K562 (cell line): ENCODE measurements around the gene TMEM214. TPM values are rescaled to one million over a fixed set of nuclear protein-coding genes. Genes with fewer than 3 reads are reported as not detected.

ENCODE experiments used
- ATF1 ChIP-seq, 2 experiments: fragments of 450-650 bp in 1 of 2; IDR thresholded peaks; 2 replicates each; pipeline ENCODE4 v1.6.1; 2016; ENCODE audit warnings: missing compliant biosample characterization in 1 of 2, missing genetic modification characterization in 1 of 2
- CBX3 ChIP-seq, 2 experiments: IDR thresholded peaks; 1 replicate in 1 of 2; 2 replicates in 1 of 2; pipeline ENCODE4 v1.6.1; 2012; ENCODE audit warnings: inconsistent platforms in 2 of 2, low read length in 2 of 2, borderline replicate concordance in 1 of 2, control low read depth in 1 of 2
- E4F1 ChIP-seq: fragments of 250-450 bp; sonication (Bioruptor Pico); IDR thresholded peaks from 2 replicates; pipeline ENCODE4 v1.5.0; 2021; ENCODE audit warnings: mild to moderate bottlenecking, borderline replicate concordance
- EP300 ChIP-seq: IDR thresholded peaks from 2 replicates; pipeline ENCODE4 v1.6.1; 2012; ENCODE audit warnings: low read length, improper control_type of control experiment
- MLX ChIP-seq, 2 experiments: fragments of 450-650 bp in 1 of 2; sonication (generic) in 1 of 2; formaldehyde crosslinking; conservative IDR thresholded peaks; 2 replicates each; pipeline versions ENCODE4 v1.4.0 to v1.8.1; 2020 to 2022; ENCODE audit warnings: mild to moderate bottlenecking in 1 of 2, missing genetic modification reagents in 1 of 2
- NR1H2 ChIP-seq: sonication (generic); formaldehyde crosslinking; IDR thresholded peaks from 2 replicates; pipeline ENCODE4 v1.4.0; 2020; ENCODE audit warnings: mild to moderate bottlenecking, missing genetic modification reagents
- NR2C1 ChIP-seq, 2 experiments: fragments of 450-650 bp; IDR thresholded peaks; 2 replicates each; pipeline ENCODE4 v1.6.1; 2017; ENCODE audit warnings: mild to moderate bottlenecking in 2 of 2, antibody characterized with exemption in 1 of 2, inconsistent platforms in 1 of 2, missing compliant biosample characterization in 1 of 2, missing genetic modification characterization in 1 of 2
- NR4A1 ChIP-seq, 2 experiments: fragments of 250-450 bp in 1 of 2; fragments of 450-650 bp in 1 of 2; sonication (Bioruptor Pico) in 1 of 2; IDR thresholded peaks; 2 replicates each; pipeline versions ENCODE4 v1.4.0 to v1.6.1; 2016 to 2020; ENCODE audit warnings: mild to moderate bottlenecking in 2 of 2, missing compliant biosample characterization in 1 of 2, missing genetic modification characterization in 1 of 2, moderate library complexity in 1 of 2
- RBBP5 ChIP-seq: fragments of 200-600 bp; sonication (generic); IDR thresholded peaks from 2 replicates; pipeline ENCODE4 v1.6.1; 2012; ENCODE audit warnings: borderline replicate concordance, mild to moderate bottlenecking, low read length, control low read depth, inconsistent platforms; ENCODE audit not compliant: insufficient read depth, poor library complexity, severe bottlenecking
- RCOR1 ChIP-seq, 2 experiments: IDR thresholded peaks; 2 replicates each; pipeline ENCODE4 v1.6.1; 2012; ENCODE audit warnings: low read depth in 2 of 2, low read length in 2 of 2, borderline replicate concordance in 1 of 2, improper control_type of control experiment in 1 of 2
- SMAD4 ChIP-seq: fragments of 250-450 bp; sonication (Bioruptor Pico); conservative IDR thresholded peaks from 2 replicates; pipeline ENCODE4 v1.8.0; 2021; ENCODE audit warnings: inconsistent platforms, mild to moderate bottlenecking, moderate library complexity
- SNIP1 ChIP-seq: fragments of 450-650 bp; IDR thresholded peaks from 2 replicates; pipeline ENCODE4 v1.7.1; 2017; ENCODE audit warnings: low read depth, mild to moderate bottlenecking
- SP2 ChIP-seq: IDR thresholded peaks from 2 replicates; pipeline ENCODE4 v1.6.1; 2011; ENCODE audit warnings: mild to moderate bottlenecking, low read depth, low read length, moderate library complexity; ENCODE audit not compliant: poor library complexity, severe bottlenecking; ENCODE audit errors: extremely low read depth
- TCF15 ChIP-seq: fragments of 250-450 bp; sonication (Bioruptor Pico); IDR thresholded peaks from 2 replicates; pipeline ENCODE4 v1.8.0; 2022; ENCODE audit warnings: moderate library complexity, mild to moderate bottlenecking, inconsistent platforms
- TEAD1 ChIP-seq, 2 experiments: fragments of 450-650 bp in 1 of 2; sonication (generic) in 1 of 2; formaldehyde crosslinking; IDR thresholded peaks; 2 replicates each; pipeline versions ENCODE4 v1.4.0 to v1.8.0; 2020 to 2022; ENCODE audit warnings: mild to moderate bottlenecking in 2 of 2, missing genetic modification reagents in 1 of 2
- TFAP4 ChIP-seq: sonication (generic); formaldehyde crosslinking; IDR thresholded peaks from 2 replicates; pipeline ENCODE4 v1.8.0; 2022; ENCODE audit warnings: missing genetic modification reagents, mild to moderate bottlenecking, moderate library complexity, borderline replicate concordance
- THAP7 ChIP-seq: fragments of 250-450 bp; sonication (Bioruptor Pico); IDR thresholded peaks from 2 replicates; pipeline ENCODE4 v1.5.0; 2021
- XRCC3 ChIP-seq: fragments of 450-650 bp; IDR thresholded peaks from 2 replicates; pipeline ENCODE4 v1.6.1; 2017; ENCODE audit warnings: mild to moderate bottlenecking, moderate library complexity
- ZNF239 ChIP-seq: fragments of 250-450 bp; sonication (Bioruptor Pico); IDR thresholded peaks from 2 replicates; pipeline ENCODE4 v1.4.0; 2020; ENCODE audit warnings: mild to moderate bottlenecking
- ZNF57 ChIP-seq: fragments of 450-650 bp; formaldehyde crosslinking; IDR thresholded peaks from 2 replicates; pipeline ENCODE4 v1.4.0; 2020; ENCODE audit warnings: mild to moderate bottlenecking, moderate library complexity
- polyA plus RNA-seq, 8 experiments: library from polyadenylated mRNA; depleted of rRNA in 4 of 8; stranded (reverse) in 5 of 8; unstranded in 3 of 8; fragments of >200 nt; fragmentation: Nextera tagmentation in 2 of 8; fragmentation: Illumina TruSeq in 1 of 8; extraction: Ambion mirVana in 2 of 8; extraction: Trizol in 1 of 8; gene quantifications; 2 replicates each; pipeline versions ENCODE4 v1.2.1 to v1.2.3, GENCODE V29; 2011 to 2014; ENCODE audit warnings: inconsistent platforms in 1 of 8, missing spikeins in 1 of 8
- total RNA-seq, 7 experiments: library from RNA; depleted of rRNA in 6 of 7; stranded (reverse); fragments of >200 nt in 6 of 7; fragmentation: Illumina TruSeq in 2 of 7; extraction: Trizol in 2 of 7; gene quantifications; 2 replicates each; pipeline versions ENCODE4 v1.2.1 to v1.2.3, GENCODE V29; 2011 to 2021; ENCODE audit warnings: low replicate concordance in 1 of 7

The TMEM214 gene
- total and polyA plus RNA-seq, 9 of the 15 experiments (the other 6 are each of a cell fraction or from before 2014, with no cell fraction given) = 11.4 to 81.4 (median 44.1) TPM

- TF ChIP-seq XRCC3 (no peak), ZNF57 (CRISPR knock-in tag) (no peak), NR2C1 (IDR thresholded peaks at IDR 0.05) (no peak), NR2C1 (tag; IDR thresholded peaks at IDR 0.05) (no peak), THAP7 (peak; percentile 58; the same call in 1 of the 2 replicates), NR4A1 (CRISPR knock-in tag; IDR thresholded peaks at IDR 0.05) (no peak), NR4A1 (tag; IDR thresholded peaks at IDR 0.05) (no peak), SMAD4 (CRISPR knock-in tag) (peak; percentile 84), TFAP4 (CRISPR knock-in tag) (peak; percentile 94), ZNF239 (CRISPR knock-in tag) (no peak), CBX3 (IDR thresholded peaks at IDR 0.05; ENCODE audit: borderline replicate concordance in 1 of 2, low read length in 2 of 2) (peak in 1 of 2 experiments; percentile 24; a peak in 1 of 3 replicates), TCF15 (CRISPR knock-in tag) (no peak), E4F1 (CRISPR knock-in tag) (peak; percentile 79; the same call in 1 of the 2 replicates), RBBP5 (peak; percentile 94), SNIP1 (no peak), RCOR1 (IDR thresholded peaks at IDR 0.05; ENCODE audit: borderline replicate concordance in 1 of 2, low read depth in 2 of 2, low read length in 2 of 2) (peak in 1 of 2 experiments; percentile 45; a peak in 1 of 4 replicates), SP2 (peak; percentile 89), MLX (CRISPR knock-in tag; conservative IDR thresholded peaks at IDR 0.05) (no peak), ATF1 (CRISPR knock-in tag; IDR thresholded peaks at IDR 0.05) (peak; percentile 39; the same call in 1 of the 2 replicates), ATF1 (tag; IDR thresholded peaks at IDR 0.05) (peak; percentile 93), TEAD1 (CRISPR knock-in tag; IDR thresholded peaks at IDR 0.05) (peak in 1 of 2 experiments; percentile 59; a peak in 1 of 4 replicates), EP300 (0 out of 2 replicates have a peak, but pooled peaks have one; percentile 3), NR1H2 (CRISPR knock-in tag) (peak; percentile 61; the same call in 1 of the 2 replicates)
These were observed 38.7 kb downstream of the TMEM214 start, which contains the start of gene OST4 (continued) for GRCh38 chr2:27071277-27071989.
